HEK293 (cell line): Measurements from ENCODE around the gene DAPK2.

Experiments used
- BCL11A ChIP-seq: fragments of 450-650 bp; formaldehyde crosslinking; IDR thresholded peaks from 2 replicates; pipeline ENCODE4 v1.5.1; 2016; ENCODE audit warnings: low read depth, missing biosample characterization, missing genetic modification characterization
- ZFP69B ChIP-seq: fragments of 450-650 bp; formaldehyde crosslinking; IDR thresholded peaks from 2 replicates; pipeline ENCODE4 v1.5.1; 2016; ENCODE audit warnings: missing biosample characterization, missing genetic modification characterization
- ZNF221 ChIP-seq: fragments of 450-650 bp; formaldehyde crosslinking; IDR thresholded peaks from 2 replicates; pipeline ENCODE4 v1.5.1; 2017; ENCODE audit warnings: missing biosample characterization, missing genetic modification characterization, borderline replicate concordance
- ZNF544 ChIP-seq: fragments of 450-650 bp; formaldehyde crosslinking; IDR thresholded peaks from 2 replicates; pipeline ENCODE4 v1.5.0; 2017; ENCODE audit warnings: missing biosample characterization, missing genetic modification characterization
- TF ChIP-seq, protein P1 (sequence below): fragments of 450-650 bp; formaldehyde crosslinking; IDR thresholded peaks from 2 replicates; pipeline ENCODE4 v1.5.1; 2017; ENCODE audit warnings: missing biosample characterization, mild to moderate bottlenecking, missing genetic modification characterization, moderate library complexity

- TF ChIP-seq, protein P1, sequence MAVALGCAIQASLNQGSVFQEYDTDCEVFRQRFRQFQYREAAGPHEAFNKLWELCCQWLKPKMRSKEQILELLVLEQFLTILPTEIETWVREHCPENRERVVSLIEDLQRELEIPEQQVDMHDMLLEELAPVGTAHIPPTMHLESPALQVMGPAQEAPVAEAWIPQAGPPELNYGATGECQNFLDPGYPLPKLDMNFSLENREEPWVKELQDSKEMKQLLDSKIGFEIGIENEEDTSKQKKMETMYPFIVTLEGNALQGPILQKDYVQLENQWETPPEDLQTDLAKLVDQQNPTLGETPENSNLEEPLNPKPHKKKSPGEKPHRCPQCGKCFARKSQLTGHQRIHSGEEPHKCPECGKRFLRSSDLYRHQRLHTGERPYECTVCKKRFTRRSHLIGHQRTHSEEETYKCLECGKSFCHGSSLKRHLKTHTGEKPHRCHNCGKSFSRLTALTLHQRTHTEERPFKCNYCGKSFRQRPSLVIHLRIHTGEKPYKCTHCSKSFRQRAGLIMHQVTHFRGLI (tag by site-specific recombination) = no peak
- no peak for TF ChIP-seq ZFP69B (tag by site-specific recombination)
- no peak for TF ChIP-seq BCL11A (tag by site-specific recombination)
- TF ChIP-seq ZNF221 (tag by site-specific recombination) = no peak
- no peak for TF ChIP-seq ZNF544 (tag by site-specific recombination)
These were observed 135.1 kb downstream of the DAPK2 start for GRCh38 chr15:63911160-63911559.
